Naive thymus-derived CD4-positive, alpha-beta T cell (primary cell): ENCODE data around the gene GRM5. TPM values are rescaled to one million over a fixed set of nuclear protein-coding genes. Genes with fewer than 3 reads are reported as not detected.

Source experiments
- ATAC-seq: fragments of 150-1000 bp; cut with Tn5 transposase; 2 replicates; pipeline ENCODE4 v1.10.0; 2021; ENCODE audit warnings: mild to moderate bottlenecking, moderate library complexity
- CTCF ChIA-PET: fragments of 350-600 bp; sonication (Branson Sonifier 250); formaldehyde crosslinking; loops from one replicate; lab custom pipeline; 2021; ENCODE audit warnings: antibody characterized with exemption; lab: Charles Lee
- POLR2A ChIA-PET: fragments of 350-600 bp; sonication (Branson Sonifier 250); formaldehyde crosslinking; loops from one replicate; lab custom pipeline; 2021; ENCODE audit warnings: antibody characterized with exemption, inconsistent platforms; lab: Charles Lee
- DNase-seq, 9 donors: peaks; one replicate each; pipeline versions ENCODE4 v3.0.0 to v3.0.0-alpha.2; 2020 to 2022; ENCODE audit warnings: mixed read lengths in 1 of 9
- H3K27ac ChIP-seq: one replicate; pipeline ENCODE4 v1.7.0; 2013; ENCODE audit warnings: mild to moderate bottlenecking, low read depth, low read length, moderate library complexity
- H3K27me3 ChIP-seq, 2 donors: one replicate each; pipeline ENCODE4 v1.7.0; 2013; ENCODE audit warnings: low read length in 2 of 2, mild to moderate bottlenecking in 2 of 2, moderate library complexity in 2 of 2; ENCODE audit not compliant: control insufficient read depth in 2 of 2, insufficient read depth in 2 of 2
- H3K36me3 ChIP-seq, 3 experiments: 1 replicate in 2 of 3; 2 replicates in 1 of 3; pipeline ENCODE4 v1.7.0; 2013; ENCODE audit warnings: low read length in 3 of 3, mild to moderate bottlenecking in 3 of 3, moderate library complexity in 1 of 3; ENCODE audit not compliant: insufficient read depth in 3 of 3, control insufficient read depth in 2 of 3
- H3K4me1 ChIP-seq, 2 donors: one replicate each; pipeline ENCODE4 v1.7.0; 2013; ENCODE audit warnings: low read length in 2 of 2, mild to moderate bottlenecking in 2 of 2, moderate library complexity in 1 of 2; ENCODE audit not compliant: control insufficient read depth in 2 of 2, insufficient read depth in 2 of 2
- H3K4me3 ChIP-seq: 2 replicates; pipeline ENCODE4 v1.7.0; 2013; ENCODE audit warnings: mild to moderate bottlenecking, low read length
- H3K9me3 ChIP-seq, 3 experiments: 1 replicate in 2 of 3; 2 replicates in 1 of 3; pipeline ENCODE4 v1.7.0; 2013; ENCODE audit warnings: low read length in 3 of 3; ENCODE audit not compliant: control insufficient read depth in 2 of 3
- H3K27ac Mint-ChIP-seq, 9 donors: one replicate each; pipeline ENCODE4 v1.8.0; 2020 to 2022; ENCODE audit warnings: mixed read lengths in 9 of 9, mild to moderate bottlenecking in 8 of 9, moderate library complexity in 5 of 9, inconsistent platforms in 2 of 9
- H3K27me3 Mint-ChIP-seq, 5 donors: one replicate each; pipeline ENCODE4 v1.8.0; 2021 to 2022; ENCODE audit warnings: mixed read lengths in 5 of 5, mild to moderate bottlenecking in 1 of 5
- H3K36me3 Mint-ChIP-seq, 5 donors: one replicate each; pipeline ENCODE4 v1.8.0; 2020 to 2022; ENCODE audit warnings: mixed read lengths in 5 of 5, mild to moderate bottlenecking in 3 of 5, inconsistent platforms in 1 of 5
- H3K4me1 Mint-ChIP-seq, 7 donors: one replicate each; pipeline ENCODE4 v1.8.0; 2020 to 2022; ENCODE audit warnings: mixed read lengths in 7 of 7, mild to moderate bottlenecking in 3 of 7, inconsistent platforms in 1 of 7
- H3K4me3 Mint-ChIP-seq, 10 donors: one replicate each; pipeline ENCODE4 v1.8.0; 2020 to 2022; ENCODE audit warnings: mild to moderate bottlenecking in 10 of 10, mixed read lengths in 10 of 10, moderate library complexity in 6 of 10, inconsistent platforms in 2 of 10
- H3K9me3 Mint-ChIP-seq, 11 donors: one replicate each; pipeline ENCODE4 v1.8.0; 2020 to 2022; ENCODE audit warnings: mixed read lengths in 11 of 11, mild to moderate bottlenecking in 4 of 11, inconsistent platforms in 1 of 11, moderate library complexity in 1 of 11
- intact Hi-C, 2 donors: fragments of 100-400 bp; cut with micrococcal nuclease; formaldehyde crosslinking; loops; one replicate each; pipeline ENCODE4 v1.15.1; 2023
- polyA plus RNA-seq, 2 donors: library from polyadenylated mRNA; unstranded; fragments of 300-500 nt; fragmentation: Illumina TruSeq; gene quantifications; one replicate each; pipeline ENCODE4 v1.2.3, GENCODE V29; 2021
- total RNA-seq, 6 experiments: library from RNA in 5 of 6; stranded (reverse) in 5 of 6; gene quantifications; 1 replicate in 5 of 6; 2 replicates in 1 of 6; pipeline ENCODE4 v1.2.3 and lab custom pipeline; 2021 to 2026

Gene GRM5
- total and polyA plus RNA-seq, 7 experiments from 2014 or later = not detected

DNA sequence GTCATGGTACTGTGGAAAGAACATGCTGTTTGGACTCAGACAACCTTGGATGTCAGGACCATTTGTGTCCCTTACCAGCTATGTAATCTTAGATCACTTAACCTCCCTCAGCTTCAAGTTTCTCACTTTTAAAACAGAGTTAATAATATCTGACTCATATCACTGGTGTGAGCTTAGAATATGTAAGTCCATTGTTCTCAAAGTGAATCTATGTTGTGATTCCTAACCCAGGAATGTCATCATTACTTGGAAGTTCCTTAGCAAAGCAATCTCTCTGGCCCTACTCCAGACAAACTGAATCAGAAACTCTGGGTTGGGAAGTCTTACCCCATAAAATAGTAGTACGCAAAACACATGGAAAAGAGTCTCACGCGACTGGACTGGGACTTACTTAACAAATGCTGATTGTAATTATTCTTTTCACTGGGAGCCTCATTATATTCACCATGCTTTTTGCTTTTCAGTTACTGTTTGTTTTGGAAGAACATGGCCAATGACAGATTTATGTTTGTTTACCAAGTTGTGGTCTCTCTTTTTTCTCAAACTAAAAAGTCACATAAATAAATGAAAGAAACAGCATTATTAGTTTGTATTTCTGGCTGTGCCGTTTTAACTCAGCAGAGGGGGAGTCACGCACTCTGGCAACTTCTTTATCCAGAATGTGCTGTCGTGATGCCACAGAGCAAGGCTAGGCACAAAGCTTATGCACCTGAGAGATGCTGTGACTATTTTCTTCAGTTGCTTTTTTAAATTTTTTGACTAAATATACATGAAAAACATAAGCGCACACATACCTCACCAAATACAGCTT lies 510.6 kb downstream of the GRM5 start:
- Histone ChIP-seq H3K9me3 (no peaks in the 10 kb centered on the region), H3K4me3 (no peak overlapping the region), H3K36me3 (no peaks in the 10 kb centered on the region), H3K27ac (no peak overlapping the region), H3K4me1 (no peaks in the 10 kb centered on the region), H3K27me3 (no peaks in the 10 kb centered on the region)
- Mint-ChIP-seq H3K4me3 (no peak overlapping the region), H3K27ac (no peak overlapping the region), H3K27me3 (peaks cover 0 to 10% (median 0%) of the 10 kb centered on the region in 5 donors), H3K9me3 (no peaks in the 10 kb centered on the region), H3K4me1 (peaks cover 0 to 8% (median 0%) of the 10 kb centered on the region in 7 donors), H3K36me3 (no peaks in the 10 kb centered on the region)
- CTCF ChIA-PET = no interaction called here
- ATAC-seq (no peak), DNase-seq (no peak)
- POLR2A ChIA-PET = no interaction called here
- intact Hi-C loops = no loop called here

GRCh38 chr11:88553204-88553603 lies 512.6 kb downstream of the GRM5 start:
- DNase-seq (no peak), ATAC-seq (no peak)
- POLR2A ChIA-PET = no interaction called here
- Mint-ChIP-seq H3K27me3 (peaks cover 0 to 7% (median 0%) of the 10 kb centered on the region in 5 donors), H3K4me3 (no peak overlapping the region), H3K36me3 (no peaks in the 10 kb centered on the region), H3K9me3 (no peaks in the 10 kb centered on the region), H3K4me1 (peaks cover 0 to 8% (median 0%) of the 10 kb centered on the region in 7 donors), H3K27ac (peak overlapping the region in 1 of 9 donors; percentile 32)
- CTCF ChIA-PET = interaction anchor here (0.7 to 4.3 kb wide), 4 partner anchors 10 to 739 kb away, joined by 3 to 19 read pairs (median 8); no protein-coding TSS in a partner anchor
- no peaks in the 10 kb centered on the region for H3K27me3 ChIP-seq
- no peak overlapping the region for H3K4me3 ChIP-seq
- intact Hi-C loops = loop anchor here in 1 of 2 donors (2.0 to 5.0 kb wide), 2 partner anchors 676 to 1200 kb away; no protein-coding TSS in a partner anchor
- H3K4me1 ChIP-seq = no peaks in the 10 kb centered on the region
- no peak overlapping the region for H3K27ac ChIP-seq
- no peaks in the 10 kb centered on the region for H3K9me3 ChIP-seq
- H3K36me3 ChIP-seq = no peaks in the 10 kb centered on the region

DNA sequence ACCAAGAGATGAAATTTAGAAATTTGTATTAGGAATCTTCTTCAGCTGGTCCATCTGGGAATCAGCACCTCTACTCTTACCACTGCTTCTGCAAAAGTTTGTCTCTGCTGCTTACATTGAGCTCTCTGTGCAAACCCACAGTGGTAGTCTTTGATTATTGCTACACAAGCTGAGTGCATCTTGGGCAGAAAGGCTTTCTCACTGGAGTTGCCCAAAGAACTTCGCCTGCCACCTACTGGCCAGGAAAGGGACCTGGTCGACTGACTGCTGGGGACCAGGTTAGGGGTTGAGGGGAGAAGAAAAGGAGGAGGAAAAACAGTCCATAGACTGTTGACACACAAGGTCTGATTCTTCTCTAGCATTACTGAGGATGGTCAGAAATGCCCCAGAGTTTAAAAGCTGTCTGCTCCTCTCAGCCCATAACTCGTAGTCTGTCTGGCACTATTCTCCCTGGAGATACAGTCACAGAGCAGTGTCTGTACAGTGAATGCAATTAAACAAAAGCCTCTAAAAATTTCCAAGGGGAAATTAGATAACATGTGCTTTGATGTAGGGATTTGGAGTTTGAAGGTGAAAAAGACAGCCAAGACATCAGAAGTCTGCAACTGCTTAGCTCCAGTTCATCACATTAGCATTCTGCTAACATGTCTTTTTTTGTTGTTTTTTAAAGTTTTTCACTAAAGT lies 513.3 kb downstream of the GRM5 start:
- ATAC-seq (peak; percentile 78), DNase-seq (peak in 7 of 9 donors; percentile 7 to 54 (median 38))
- no peaks in the 10 kb centered on the region for H3K4me1 ChIP-seq
- Mint-ChIP-seq H3K9me3 (no peaks in the 10 kb centered on the region), H3K36me3 (no peaks in the 10 kb centered on the region), H3K27me3 (peaks cover 0 to 7% (median 0%) of the 10 kb centered on the region in 5 donors), H3K27ac (peak overlapping the region in 1 of 9 donors; percentile 23), H3K4me1 (peaks cover 0 to 8% (median 0%) of the 10 kb centered on the region in 7 donors), H3K4me3 (no peak overlapping the region)
- ChIA-PET CTCF (interaction anchor here (0.7 to 4.3 kb wide), 6 partner anchors 9 to 537 kb away, joined by 3 to 19 read pairs (median 5); no protein-coding TSS in a partner anchor), POLR2A (interaction anchor here (0.6 to 1.1 kb wide), 2 partner anchors 104 to 633 kb away, joined by 3 read pairs; no protein-coding TSS in a partner anchor)
- no peaks in the 10 kb centered on the region for H3K27me3 ChIP-seq
- no peak overlapping the region for H3K4me3 ChIP-seq
- intact Hi-C loops = loop anchor here (1.0 to 5.0 kb wide), 5 partner anchors 335 to 1200 kb away; no protein-coding TSS in a partner anchor
- no peak overlapping the region for H3K27ac ChIP-seq
- no peaks in the 10 kb centered on the region for H3K9me3 ChIP-seq
- no peaks in the 10 kb centered on the region for H3K36me3 ChIP-seq

GRCh38 chr11:88544656-88545280 lies 521.0 kb downstream of the GRM5 start:
- ATAC-seq (no peak), DNase-seq (peak in 1 of 9 donors; percentile 1)
- H3K27ac ChIP-seq = no peak overlapping the region
- intact Hi-C loops = loop anchor here (1.0 to 5.0 kb wide), 16 partner anchors 57 to 1605 kb away; partner anchors contain the start of gene RAB38 (in 1 of the 2)
- no peak overlapping the region for H3K4me3 ChIP-seq
- no peaks in the 10 kb centered on the region for H3K36me3 Mint-ChIP-seq
- ChIA-PET POLR2A (no interaction called here), CTCF (interaction anchor here (0.8 to 3.0 kb wide), 6 partner anchors 8 to 528 kb away, joined by 3 to 28 read pairs (median 10); no protein-coding TSS in a partner anchor)
- H3K4me1 ChIP-seq = peaks cover 0 to 4% of the 10 kb centered on the region in 2 donors
- peaks cover 0 to 6% (median 0%) of the 10 kb centered on the region in 5 donors for H3K27me3 Mint-ChIP-seq
- H3K27me3 ChIP-seq = no peaks in the 10 kb centered on the region
- no peak overlapping the region for H3K27ac Mint-ChIP-seq
- no peaks in the 10 kb centered on the region for H3K9me3 Mint-ChIP-seq
- H3K4me3 Mint-ChIP-seq = no peak overlapping the region
- no peaks in the 10 kb centered on the region for H3K9me3 ChIP-seq
- peaks cover 4 to 10% (median 6%) of the 10 kb centered on the region in 7 donors for H3K4me1 Mint-ChIP-seq
- no peaks in the 10 kb centered on the region for H3K36me3 ChIP-seq

DNA sequence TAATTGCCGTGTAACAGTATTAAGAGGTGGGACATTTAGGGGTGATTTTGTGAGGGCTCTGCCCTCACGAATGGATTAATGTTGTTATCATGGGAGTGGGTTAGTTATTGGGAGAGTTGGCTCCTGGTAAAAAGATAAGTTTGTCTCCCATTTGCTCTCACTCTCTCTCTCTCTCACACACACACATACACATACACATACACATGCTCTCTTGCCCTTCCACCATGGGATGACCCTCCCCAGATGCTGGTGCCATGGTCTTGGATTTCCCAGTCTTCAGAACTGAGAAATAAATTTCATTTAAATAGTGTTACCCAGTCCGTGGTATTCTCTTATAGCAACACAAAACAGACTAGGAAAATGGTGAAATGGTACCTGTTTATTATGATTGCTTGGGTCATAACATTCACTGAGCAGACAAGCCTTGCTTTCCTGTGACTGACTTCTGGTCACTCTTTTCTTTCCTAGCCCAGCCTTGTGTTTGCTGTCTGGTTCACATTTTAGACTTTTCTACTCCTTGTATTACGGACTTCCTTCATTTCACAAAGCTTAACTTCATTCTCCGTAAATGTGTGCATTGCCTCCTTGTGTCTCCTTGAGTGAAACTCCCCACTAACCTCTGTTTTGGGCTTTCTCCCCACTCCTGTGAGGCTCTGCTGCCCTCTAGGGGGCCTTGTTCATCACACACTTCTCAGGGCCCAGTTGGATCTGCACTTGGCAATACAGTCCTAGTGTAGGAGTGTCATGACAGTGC lies 521.7 kb downstream of the GRM5 start:
- H3K36me3 Mint-ChIP-seq = no peaks in the 10 kb centered on the region
- ATAC-seq = peak; percentile 98
- POLR2A ChIA-PET = no interaction called here

More for the DNA sequence above, 521.7 kb downstream of the GRM5 start:
- no peak overlapping the region for H3K4me3 ChIP-seq
- H3K9me3 ChIP-seq = no peaks in the 10 kb centered on the region
- peaks cover 0 to 4% of the 10 kb centered on the region in 2 donors for H3K4me1 ChIP-seq
- CTCF ChIA-PET = interaction anchor here (0.7 to 3.0 kb wide), 10 partner anchors 9 to 1192 kb away, joined by 3 to 28 read pairs (median 4); no protein-coding TSS in a partner anchor
- intact Hi-C loops = loop anchor here (1.0 to 5.0 kb wide), 16 partner anchors 57 to 1605 kb away; partner anchors contain the start of gene RAB38 (in 1 of the 2)
- H3K4me1 Mint-ChIP-seq = peaks cover 4 to 10% (median 6%) of the 10 kb centered on the region in 7 donors
- no peaks in the 10 kb centered on the region for H3K9me3 Mint-ChIP-seq
- no peak overlapping the region for H3K27ac ChIP-seq
- H3K36me3 ChIP-seq = no peaks in the 10 kb centered on the region
- peak overlapping the region in 3 of 10 donors; percentile 11 to 51 (median 27) for H3K4me3 Mint-ChIP-seq
- H3K27me3 Mint-ChIP-seq = peaks cover 0 to 6% (median 0%) of the 10 kb centered on the region in 5 donors
- H3K27ac Mint-ChIP-seq = peak overlapping the region in 3 of 9 donors; percentile 26 to 50 (median 40)
- H3K27me3 ChIP-seq = no peaks in the 10 kb centered on the region
- DNase-seq = peak; percentile 47 to 82 (median 75)
